ENCODE results near the gene FAM53A.

FAM53A gene

GRCh38 chr4:1635464-1635863 lies 48.6 kb downstream of the FAM53A start:
- H3K4me3 ChIP-seq (ENCODE audit: low read depth, low read length): no peak overlapping the region
- DNase-seq (ENCODE audit: low read depth): no peak
- TF ChIP-seq CTCF (IDR thresholded peaks at IDR 0.05; ENCODE audit: insufficient read depth, low read depth, low read length, missing control alignments): no peak

GRCh38 chr4:1633993-1634392 lies 50.1 kb downstream of the FAM53A start:
- DNase-seq (ENCODE audit: low read depth): no peak
- TF ChIP-seq CTCF (IDR thresholded peaks at IDR 0.05; ENCODE audit: insufficient read depth, low read depth, low read length, missing control alignments): no peak

GRCh38 chr4:1632109-1633104 lies 51.7 kb downstream of the FAM53A start:
- H3K4me3 ChIP-seq (ENCODE audit: low read depth, low read length): no peak overlapping the region
- no peak for DNase-seq (ENCODE audit: low read depth)
- no peak for TF ChIP-seq CTCF (IDR thresholded peaks at IDR 0.05; ENCODE audit: insufficient read depth, low read depth, low read length, missing control alignments)

More at GRCh38 chr4:1633993-1634392, 50.1 kb downstream of the FAM53A start:
- H3K4me3 ChIP-seq (ENCODE audit: low read depth, low read length): no peak overlapping the region

GRCh38 chr4:1631136-1631535 lies 53.0 kb downstream of the FAM53A start:
- H3K4me3 ChIP-seq (ENCODE audit: low read depth, low read length): no peak overlapping the region
- no peak for DNase-seq (ENCODE audit: low read depth)
- no peak for TF ChIP-seq CTCF (IDR thresholded peaks at IDR 0.05; ENCODE audit: insufficient read depth, low read depth, low read length, missing control alignments)

- TF ChIP-seq CTCF (IDR thresholded peaks at IDR 0.05; ENCODE audit: insufficient read depth, low read depth, low read length, missing control alignments): no peak
- no peak overlapping the region for H3K4me3 ChIP-seq (ENCODE audit: low read depth, low read length)
- DNase-seq (ENCODE audit: low read depth): no peak
Measured at GRCh38 chr4:1630266-1630665, 53.8 kb downstream of the FAM53A start.

- H3K4me3 ChIP-seq (ENCODE audit: low read depth, low read length): no peak overlapping the region
- TF ChIP-seq CTCF (IDR thresholded peaks at IDR 0.05; ENCODE audit: insufficient read depth, low read depth, low read length, missing control alignments): no peak
- DNase-seq (ENCODE audit: low read depth): no peak
Measured at GRCh38 chr4:1629699-1630083, 54.4 kb downstream of the FAM53A start.
